Measurements from ENCODE around the gene DNAJC10. TPM values are rescaled to one million over a fixed set of nuclear protein-coding genes. Genes with fewer than 3 reads are reported as not detected.

DNAJC10 gene
- total and polyA plus RNA-seq, 10 of the 15 experiments (the other 5 are each of a cell fraction or from before 2014, with no cell fraction given) = 9.1 to 67.9 (median 38.2) TPM

DNA sequence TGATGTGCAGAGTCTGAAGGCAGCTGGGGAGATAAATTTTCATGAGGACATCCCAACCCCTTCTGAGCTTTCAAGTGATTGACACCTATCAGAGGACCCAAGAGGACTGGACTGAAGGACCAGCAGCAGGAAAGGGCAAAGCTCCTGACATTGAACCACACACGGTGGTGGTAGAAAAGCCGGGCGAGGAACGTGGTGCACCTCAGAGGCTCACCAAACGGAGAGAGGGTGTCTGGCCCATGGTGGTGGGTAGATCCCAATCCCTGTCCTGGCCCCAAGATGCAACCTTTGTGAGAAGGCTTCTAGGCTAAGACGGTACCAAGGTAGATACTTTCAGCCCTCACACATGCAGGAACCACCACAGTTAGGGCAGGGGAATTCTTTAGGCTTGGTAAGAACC, 98.3 kb downstream of the DNAJC10 start:
- TF ChIP-seq EZH2 (IDR thresholded peaks at IDR 0.05; ENCODE audit: borderline replicate concordance, control insufficient read depth, low read depth, low read length) (no peak), SREBF1 (IDR thresholded peaks at IDR 0.05; ENCODE audit: low read length) (no peak), KAT2A (conservative IDR thresholded peaks at IDR 0.05; ENCODE audit: control insufficient read depth, low read depth, low read length) (no peak)
- TF ChIP-seq, protein P1, sequence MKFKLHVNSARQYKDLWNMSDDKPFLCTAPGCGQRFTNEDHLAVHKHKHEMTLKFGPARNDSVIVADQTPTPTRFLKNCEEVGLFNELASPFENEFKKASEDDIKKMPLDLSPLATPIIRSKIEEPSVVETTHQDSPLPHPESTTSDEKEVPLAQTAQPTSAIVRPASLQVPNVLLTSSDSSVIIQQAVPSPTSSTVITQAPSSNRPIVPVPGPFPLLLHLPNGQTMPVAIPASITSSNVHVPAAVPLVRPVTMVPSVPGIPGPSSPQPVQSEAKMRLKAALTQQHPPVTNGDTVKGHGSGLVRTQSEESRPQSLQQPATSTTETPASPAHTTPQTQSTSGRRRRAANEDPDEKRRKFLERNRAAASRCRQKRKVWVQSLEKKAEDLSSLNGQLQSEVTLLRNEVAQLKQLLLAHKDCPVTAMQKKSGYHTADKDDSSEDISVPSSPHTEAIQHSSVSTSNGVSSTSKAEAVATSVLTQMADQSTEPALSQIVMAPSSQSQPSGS (IDR thresholded peaks at IDR 0.05; ENCODE audit: low read length) = no peak
- ChIA-PET POLR2A (no interaction called here), CTCF (no interaction called here), SMC1A (ENCODE audit: uncharacterized antibody, unreplicated experiment) (no interaction called here), RAD21 (ENCODE audit: unreplicated experiment) (no interaction called here)
- no peak overlapping the region for H3K27ac ChIP-seq (ENCODE audit: control insufficient read depth, insufficient read depth)
- ATAC-seq = no peak
- WGBS (ENCODE audit: insufficient coverage, insufficient replicate concordance, low lambda C conversion rate, missing lambda C conversion rate) = 66% methylated on average over 6 of the region's 6 CpGs
- no peak overlapping the region for H3K9ac ChIP-seq (ENCODE audit: control insufficient read depth, insufficient read depth, low read length)
- no peak for FAIRE-seq
- no peaks in the 10 kb centered on the region for H3K79me2 ChIP-seq (ENCODE audit: control insufficient read depth, insufficient read depth, low read length)
- H3K4me1 ChIP-seq (ENCODE audit: control insufficient read depth, insufficient read depth, low read length) = no peaks in the 10 kb centered on the region
- no peak overlapping the region for H3K4me3 ChIP-seq
- no peaks in the 10 kb centered on the region for H3K9me3 ChIP-seq (replicated peaks; ENCODE audit: control insufficient read depth, insufficient read depth, low read length)
- BruUV-seq (replicated peaks) = no TSS peak
- H3K27me3 ChIP-seq (replicated peaks in 1 of 2; ENCODE audit: control insufficient read depth in 2 of 2, insufficient read depth in 2 of 2, low read length in 1 of 2) = peaks cover 0 to 2% of the 10 kb centered on the region in 2 experiments; a peak in 1 of 4 replicates
- no peak overlapping the region for H2AFZ ChIP-seq (ENCODE audit: control insufficient read depth, low read depth, low read length)
- H3K36me3 ChIP-seq (ENCODE audit: control insufficient read depth in 2 of 2, insufficient read depth in 2 of 2, low read length in 1 of 2) = no peaks in the 10 kb centered on the region
- H3K4me2 ChIP-seq (ENCODE audit: control insufficient read depth, insufficient read depth) = no peak overlapping the region
- intact Hi-C loops (cut with micrococcal nuclease; ENCODE audit: unreplicated experiment) (no loop called here), in situ Hi-C loops (cut with MboI) (no loop called here)
- no peak for DNase-seq (ENCODE audit: low read depth, low spot score)
- H4K20me1 ChIP-seq (ENCODE audit: control insufficient read depth, insufficient read depth) = no peaks in the 10 kb centered on the region

DNA sequence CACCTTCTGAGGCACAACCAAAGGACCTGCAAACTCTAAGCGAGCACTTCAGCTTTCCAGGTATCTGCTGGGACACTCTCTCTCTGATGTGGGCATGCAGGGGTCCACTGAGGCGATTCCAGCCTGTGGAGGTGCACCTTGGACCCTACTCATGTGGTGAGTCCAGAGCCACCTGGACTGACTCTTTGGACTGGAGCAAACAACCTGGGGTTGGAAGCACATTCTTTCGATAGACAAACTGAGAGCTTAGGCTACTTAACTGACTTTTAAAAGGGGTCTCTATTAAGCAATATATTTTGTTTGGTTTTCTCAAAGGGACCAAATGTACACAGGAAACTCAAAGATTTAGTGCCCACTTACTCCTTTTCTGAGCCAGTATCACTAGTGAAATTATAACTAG, 98.7 kb downstream of the DNAJC10 start:
- ChIA-PET SMC1A (ENCODE audit: uncharacterized antibody, unreplicated experiment) (no interaction called here), RAD21 (ENCODE audit: unreplicated experiment) (no interaction called here), CTCF (no interaction called here), POLR2A (no interaction called here)
- Histone ChIP-seq H4K20me1 (ENCODE audit: control insufficient read depth, insufficient read depth) (no peaks in the 10 kb centered on the region), H3K79me2 (ENCODE audit: control insufficient read depth, insufficient read depth, low read length) (no peaks in the 10 kb centered on the region), H3K9me3 (replicated peaks; ENCODE audit: control insufficient read depth, insufficient read depth, low read length) (no peaks in the 10 kb centered on the region), H3K4me2 (ENCODE audit: control insufficient read depth, insufficient read depth) (no peak overlapping the region), H3K4me3 (no peak overlapping the region), H3K27me3 (replicated peaks in 1 of 2; ENCODE audit: control insufficient read depth in 2 of 2, insufficient read depth in 2 of 2, low read length in 1 of 2) (peaks cover 0 to 2% of the 10 kb centered on the region in 2 experiments; a peak in 1 of 4 replicates), H2AFZ (ENCODE audit: control insufficient read depth, low read depth, low read length) (no peak overlapping the region), H3K36me3 (ENCODE audit: control insufficient read depth in 2 of 2, insufficient read depth in 2 of 2, low read length in 1 of 2) (no peaks in the 10 kb centered on the region), H3K27ac (ENCODE audit: control insufficient read depth, insufficient read depth) (no peak overlapping the region), H3K4me1 (ENCODE audit: control insufficient read depth, insufficient read depth, low read length) (no peaks in the 10 kb centered on the region), H3K9ac (ENCODE audit: control insufficient read depth, insufficient read depth, low read length) (no peak overlapping the region)
- in situ Hi-C loops (cut with MboI) (no loop called here), intact Hi-C loops (cut with micrococcal nuclease; ENCODE audit: unreplicated experiment) (no loop called here)
- no TSS peak for BruUV-seq (replicated peaks)
- no peak for ATAC-seq
- WGBS (ENCODE audit: insufficient coverage, insufficient replicate concordance, low lambda C conversion rate, missing lambda C conversion rate) = 19% methylated on average over 3 of the region's 3 CpGs
- DNase-seq (ENCODE audit: low read depth, low spot score) = no peak
- FAIRE-seq = no peak
- TF ChIP-seq ZSCAN29 (IDR thresholded peaks at IDR 0.05) (no peak), NR2C1 (IDR thresholded peaks at IDR 0.05) (no peak), ZNF274 (IDR thresholded peaks at IDR 0.05; ENCODE audit: insufficient read depth, insufficient read length) (no peak), NR2C2 (IDR thresholded peaks at IDR 0.05; ENCODE audit: borderline replicate concordance, control insufficient read depth, insufficient read length, low read depth) (no peak), TCF3 (IDR thresholded peaks at IDR 0.05; ENCODE audit: borderline replicate concordance, insufficient read depth, low read depth, low read length) (no peak), KLF5 (IDR thresholded peaks at IDR 0.05; ENCODE audit: partially characterized antibody) (no peak), SMAD1 (IDR thresholded peaks at IDR 0.05; ENCODE audit: low read depth, partially characterized antibody) (no peak), NRF1 (conservative IDR thresholded peaks at IDR 0.05; ENCODE audit: low read depth, low read length) (no peak), MEF2A (IDR thresholded peaks at IDR 0.05; ENCODE audit: insufficient read depth, low read depth, low read length) (no peak), SIN3A (IDR thresholded peaks at IDR 0.05; ENCODE audit: low read depth, low read length) (no peak), EP300 (IDR thresholded peaks at IDR 0.05; ENCODE audit: borderline replicate concordance in 1 of 2, control insufficient read depth in 1 of 2, low read depth in 2 of 2, low read length in 2 of 2) (no peak), EZH2 (IDR thresholded peaks at IDR 0.05; ENCODE audit: borderline replicate concordance, control insufficient read depth, low read depth, low read length) (no peak)
- TF ChIP-seq, protein P2, sequence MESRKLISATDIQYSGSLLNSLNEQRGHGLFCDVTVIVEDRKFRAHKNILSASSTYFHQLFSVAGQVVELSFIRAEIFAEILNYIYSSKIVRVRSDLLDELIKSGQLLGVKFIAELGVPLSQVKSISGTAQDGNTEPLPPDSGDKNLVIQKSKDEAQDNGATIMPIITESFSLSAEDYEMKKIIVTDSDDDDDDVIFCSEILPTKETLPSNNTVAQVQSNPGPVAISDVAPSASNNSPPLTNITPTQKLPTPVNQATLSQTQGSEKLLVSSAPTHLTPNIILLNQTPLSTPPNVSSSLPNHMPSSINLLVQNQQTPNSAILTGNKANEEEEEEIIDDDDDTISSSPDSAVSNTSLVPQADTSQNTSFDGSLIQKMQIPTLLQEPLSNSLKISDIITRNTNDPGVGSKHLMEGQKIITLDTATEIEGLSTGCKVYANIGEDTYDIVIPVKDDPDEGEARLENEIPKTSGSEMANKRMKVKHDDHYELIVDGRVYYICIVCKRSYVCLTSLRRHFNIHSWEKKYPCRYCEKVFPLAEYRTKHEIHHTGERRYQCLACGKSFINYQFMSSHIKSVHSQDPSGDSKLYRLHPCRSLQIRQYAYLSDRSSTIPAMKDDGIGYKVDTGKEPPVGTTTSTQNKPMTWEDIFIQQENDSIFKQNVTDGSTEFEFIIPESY (IDR thresholded peaks at IDR 0.05) = no peak

Data from GM12878 (cell line).